NCI-H1048 (cell line): ENCODE data around the gene FAF1.
"Not testable (repeated sequence)": the region's sequence is repeated elsewhere in the genome, so short reads cannot be mapped to it uniquely, and the experiment has no call there.

Source experiments
- DNase-seq: peaks from one replicate; lab custom pipeline; 2025; lab: John Stamatoyannopoulos, UW

FAF1 gene

DNA sequence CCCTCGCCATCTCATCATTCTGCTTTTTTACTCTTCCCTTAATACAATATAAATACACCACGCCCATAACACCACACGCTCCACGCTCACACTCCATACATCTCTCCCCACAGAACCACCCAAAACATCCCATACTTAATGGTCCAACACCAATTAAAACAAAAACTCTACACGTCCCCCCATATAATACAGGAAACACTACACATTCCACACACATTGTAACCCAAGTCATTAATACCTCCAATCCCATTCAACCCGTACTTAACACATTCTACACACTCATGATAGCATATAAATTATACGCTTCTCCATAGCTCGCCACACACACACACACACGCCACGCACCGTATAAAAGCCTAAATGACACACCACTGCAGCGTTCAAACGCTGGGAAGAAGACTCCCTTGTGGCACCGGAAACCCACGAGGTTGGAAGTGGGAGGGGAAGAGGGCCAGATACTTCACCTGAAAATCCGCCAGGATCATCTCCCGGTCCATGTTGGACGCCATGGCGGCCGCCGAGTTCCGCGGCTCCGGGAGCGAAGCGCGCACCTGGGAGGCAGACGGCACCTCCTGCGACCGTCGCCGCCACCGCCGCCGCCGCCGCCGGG, 659 bp downstream of the FAF1 start:
- no peak for DNase-seq

- DNase-seq: no peak
Observed at GRCh38 chr1:50955116-50955515, 5.0 kb downstream of the FAF1 start.

GRCh38 chr1:50952566-50952965, 7.5 kb downstream of the FAF1 start:
- not testable (repeated sequence) for DNase-seq

DNA sequence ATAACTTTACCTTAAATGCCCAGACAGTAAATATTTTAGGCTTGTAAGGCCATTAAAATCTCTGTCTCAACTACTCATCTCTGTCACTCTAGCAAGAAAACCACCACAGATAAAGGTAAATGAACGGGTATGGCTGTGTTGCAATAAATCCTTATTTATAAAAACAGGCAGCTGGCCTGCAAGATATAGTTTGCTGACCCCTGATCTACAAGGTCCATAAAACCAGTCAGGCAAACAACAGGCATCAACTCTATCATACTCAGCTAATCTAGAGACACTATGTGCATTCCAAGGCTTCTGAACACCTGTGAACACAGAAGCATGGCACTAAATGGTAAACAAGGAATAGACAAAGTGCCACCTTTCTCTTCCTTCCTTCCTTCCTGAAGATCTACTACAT, 9.7 kb downstream of the FAF1 start:
- DNase-seq: no peak

GRCh38 chr1:50949286-50949982, 10.6 kb downstream of the FAF1 start:
- no peak for DNase-seq

DNA sequence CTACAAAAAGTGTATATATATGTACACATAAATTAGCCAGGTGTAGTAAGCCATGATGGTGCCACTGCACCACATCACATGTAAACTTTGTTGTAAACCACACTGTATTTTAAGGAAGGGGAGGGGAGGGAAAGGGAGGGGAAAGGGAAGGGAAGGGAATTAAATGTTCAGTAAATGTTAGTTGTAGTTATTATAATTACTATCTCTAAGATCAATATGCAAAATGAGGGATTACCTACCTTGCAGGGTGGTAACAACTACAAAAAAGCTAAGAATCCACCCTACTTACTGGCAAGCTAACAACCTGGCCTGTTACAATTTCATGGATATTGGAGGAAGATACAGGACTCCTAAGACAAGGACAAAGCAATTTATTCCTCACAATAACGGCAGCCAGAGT, 17.7 kb downstream of the FAF1 start:
- DNase-seq: no peak

DNA sequence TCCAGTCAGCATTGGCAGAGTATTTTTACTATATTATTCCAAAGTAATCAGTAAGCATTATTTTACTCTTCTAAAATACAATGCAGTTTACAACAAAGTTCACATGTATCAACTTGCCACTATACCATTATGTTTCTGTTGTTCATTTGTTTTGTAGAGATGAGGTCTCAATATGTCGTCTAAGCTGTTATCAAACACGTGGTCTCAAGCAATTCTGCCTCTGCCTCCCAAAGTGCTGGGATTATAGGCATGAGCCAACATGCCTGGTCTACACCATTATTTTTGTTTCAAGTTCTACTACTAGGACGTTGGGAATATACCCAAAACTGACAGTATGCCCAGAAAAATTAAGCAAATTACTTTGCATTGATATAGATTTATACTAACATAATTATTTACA, 19.8 kb downstream of the FAF1 start:
- DNase-seq: no peak

- DNase-seq: no peak
Observed at GRCh38 chr1:50936321-50936720, 23.7 kb downstream of the FAF1 start.

- DNase-seq: not testable (repeated sequence)
Observed at GRCh38 chr1:50935276-50935675, 24.8 kb downstream of the FAF1 start.

DNA sequence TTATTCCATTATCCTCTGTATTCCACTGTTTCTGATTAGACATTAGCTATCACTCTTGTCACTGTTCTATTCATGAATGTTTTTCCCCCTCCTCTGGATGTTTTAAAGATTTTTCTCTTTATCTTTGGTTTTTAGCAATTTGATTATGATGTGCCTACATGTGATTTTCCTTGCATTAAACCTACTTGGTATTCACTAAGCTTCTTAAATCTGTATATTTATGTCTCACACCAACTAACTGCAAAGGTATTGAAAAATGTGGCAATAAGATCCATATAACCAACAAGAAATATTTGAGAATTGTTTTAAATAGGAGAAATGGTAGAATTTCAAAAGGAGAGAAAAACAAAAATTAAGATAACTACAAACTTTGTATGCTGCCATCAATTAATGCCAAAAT, 25.2 kb downstream of the FAF1 start:
- no peak for DNase-seq

- not testable (repeated sequence) for DNase-seq
Observed at GRCh38 chr1:50933770-50934169, 26.3 kb downstream of the FAF1 start.

- not testable (repeated sequence) for DNase-seq
Observed at GRCh38 chr1:50932043-50932442, 28.0 kb downstream of the FAF1 start.

DNA sequence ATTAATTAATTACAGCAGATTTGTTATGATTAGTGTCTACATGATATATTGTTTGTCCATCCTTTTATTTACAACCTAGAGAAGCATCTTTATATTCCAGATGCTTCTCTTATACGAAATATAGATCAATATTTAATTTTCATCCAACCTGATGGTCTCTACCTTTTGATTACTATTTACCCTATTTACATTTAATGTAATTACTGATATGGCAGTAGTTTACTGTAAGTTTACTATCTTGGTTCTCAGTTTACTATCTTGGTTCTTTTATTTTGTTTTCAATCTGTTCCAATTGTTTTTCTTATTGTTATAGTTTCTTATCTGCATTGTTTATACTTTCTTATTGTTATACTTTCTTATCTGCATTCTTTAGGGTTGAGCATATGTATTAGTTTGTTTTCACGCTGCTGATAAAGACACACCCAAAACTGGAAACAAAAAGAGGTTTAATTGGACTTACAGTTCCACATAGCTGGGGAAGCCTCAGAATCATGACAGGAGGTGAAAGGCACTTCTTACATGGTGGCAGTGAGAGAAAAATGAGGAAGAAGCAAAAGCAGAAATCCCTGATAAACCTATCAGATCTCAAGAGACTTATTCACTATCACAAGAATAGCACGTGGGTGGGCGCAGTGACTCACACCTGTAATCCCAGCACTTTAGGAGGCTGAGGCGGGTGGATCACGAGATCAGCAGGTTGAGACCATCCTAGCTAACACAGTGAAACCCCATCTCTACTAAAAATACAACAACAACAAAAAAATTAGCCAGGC, 28.9 kb downstream of the FAF1 start:
- DNase-seq: no peak

DNA sequence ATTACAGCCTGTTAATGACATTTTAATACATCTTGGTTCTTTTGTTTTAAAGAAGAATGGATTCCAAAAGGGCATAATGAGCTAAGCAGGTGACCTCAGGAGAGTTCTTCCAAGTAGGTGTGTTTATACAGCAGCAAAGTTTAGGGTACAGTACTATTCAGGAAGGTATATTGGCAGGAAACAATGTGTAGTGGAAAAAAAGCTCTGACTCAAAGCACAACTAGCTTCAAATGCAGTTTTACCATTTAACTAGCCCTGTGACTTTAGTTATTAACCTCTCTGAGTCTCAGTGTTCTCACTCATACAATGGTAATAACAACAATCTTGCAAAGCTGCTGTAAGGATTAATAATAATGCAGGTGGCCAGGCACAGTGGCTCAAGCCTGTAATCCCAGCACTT, 29.9 kb downstream of the FAF1 start:
- no peak for DNase-seq

- no peak for DNase-seq
Observed at GRCh38 chr1:50929376-50929958, 30.6 kb downstream of the FAF1 start.

- no peak for DNase-seq
Observed at GRCh38 chr1:50923564-50923963, 36.5 kb downstream of the FAF1 start.

DNA sequence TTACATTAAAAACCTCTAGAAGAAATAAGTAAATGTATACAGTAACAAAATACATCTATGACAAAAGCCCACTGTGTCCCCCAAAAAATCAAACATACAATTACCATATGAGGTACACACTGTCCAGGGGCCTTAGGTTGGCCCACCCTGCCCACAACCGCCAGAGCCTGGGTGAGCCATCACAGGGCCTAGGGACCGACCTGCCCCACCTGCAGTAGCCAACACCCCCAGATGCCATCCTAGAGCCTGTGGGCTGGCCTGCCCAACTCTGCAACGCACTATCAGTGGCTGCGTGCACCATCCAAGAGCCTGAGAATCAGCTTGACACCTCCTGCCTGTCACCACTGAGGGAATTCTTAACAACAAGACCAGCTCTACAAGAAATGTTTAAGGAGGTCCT, 39.0 kb downstream of the FAF1 start:
- DNase-seq: no peak

GRCh38 chr1:50920409-50920808, 39.7 kb downstream of the FAF1 start:
- no peak for DNase-seq

DNA sequence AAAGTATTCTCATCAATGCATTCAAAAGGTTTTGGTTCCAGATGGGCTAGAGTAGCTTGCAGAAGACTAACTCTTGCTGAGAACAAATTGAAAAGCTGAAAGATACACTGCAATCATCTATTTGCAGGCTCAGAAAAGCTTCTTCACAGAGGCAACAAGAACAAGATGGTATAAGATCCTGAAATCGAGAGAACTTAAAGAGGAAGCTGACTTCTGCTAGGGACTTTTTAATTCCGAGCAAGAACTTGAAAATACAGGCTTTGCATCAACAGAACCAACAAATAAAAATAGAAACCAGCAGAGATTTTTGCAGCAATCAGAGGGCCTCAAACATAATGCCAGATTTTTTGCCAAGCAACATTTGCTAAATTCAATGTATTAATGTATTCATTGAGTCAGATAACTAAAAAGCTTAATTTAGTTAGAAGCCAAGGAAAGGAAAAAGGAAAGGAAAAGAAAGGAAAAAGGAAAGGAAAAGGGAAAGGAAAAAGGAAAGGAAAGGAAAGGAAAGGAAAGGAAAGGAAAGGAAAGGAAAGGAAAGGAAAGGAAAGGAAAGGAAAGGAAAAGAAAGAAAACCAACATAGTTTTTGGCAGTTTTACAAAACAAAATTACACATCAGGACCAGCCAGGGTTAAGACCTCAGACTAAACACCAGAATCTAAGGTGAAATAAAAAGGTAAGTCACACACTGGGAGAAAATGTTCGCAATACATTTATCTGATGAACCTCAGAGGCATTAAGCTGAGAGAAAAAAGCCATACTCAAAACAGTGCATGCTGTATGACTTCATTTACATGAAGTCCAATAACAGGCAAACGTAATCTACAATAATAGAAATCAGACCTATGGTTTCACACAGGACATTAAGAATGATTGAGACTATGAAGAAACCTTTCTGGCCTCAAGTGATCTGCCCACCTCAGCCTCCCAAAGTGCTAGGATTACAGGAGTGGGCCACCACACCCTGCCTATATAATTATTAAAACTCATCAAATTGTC, 42.6 kb downstream of the FAF1 start:
- no peak for DNase-seq

- no peak for DNase-seq
Observed at GRCh38 chr1:50915621-50916020, 44.4 kb downstream of the FAF1 start.

DNA sequence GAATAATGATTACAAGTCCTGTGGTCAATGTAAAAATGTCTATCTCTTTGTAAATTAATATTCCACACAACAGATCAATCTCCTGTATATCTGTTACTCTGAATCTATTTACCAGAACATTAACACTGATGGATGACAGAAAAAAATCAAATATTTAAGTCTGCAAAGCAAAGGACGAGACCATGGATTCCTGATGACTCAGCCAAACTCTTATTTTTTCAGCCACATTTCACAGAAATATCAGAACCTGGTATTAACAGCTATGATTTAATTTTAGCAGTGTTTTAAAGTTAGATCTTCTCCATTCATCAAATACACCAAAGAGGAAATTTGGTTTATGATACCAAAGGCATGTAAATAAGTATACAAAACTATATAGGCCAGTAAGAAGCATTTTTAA, 46.1 kb downstream of the FAF1 start:
- no peak for DNase-seq

DNA sequence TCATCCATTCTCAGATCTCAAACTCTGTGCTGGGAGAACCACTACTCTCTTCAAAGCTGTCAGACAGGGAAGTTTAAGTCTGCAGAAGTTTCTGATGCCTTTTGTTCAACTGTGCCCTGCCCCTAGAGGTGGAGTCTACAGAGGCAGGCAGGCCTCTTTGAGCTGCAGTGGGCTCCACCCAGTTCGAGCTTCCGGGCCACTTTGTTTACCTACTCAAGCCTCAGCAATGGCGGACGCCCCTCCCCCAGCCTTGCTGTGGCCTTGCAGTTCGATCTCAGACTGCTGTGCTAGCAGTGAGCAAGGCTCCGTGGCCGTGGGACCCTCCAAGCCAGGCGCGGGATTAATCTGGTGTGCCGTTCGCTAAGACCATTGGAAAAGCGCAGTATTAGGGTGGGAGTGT, 49.7 kb downstream of the FAF1 start:
- not testable (repeated sequence) for DNase-seq
